GM12878 (cell line): ENCODE data around the gene SIGLEC14. TPM values are rescaled to one million over a fixed set of nuclear protein-coding genes. Genes with fewer than 3 reads are reported as not detected.

Source experiments
- BRCA1 ChIP-seq: IDR thresholded peaks from 2 replicates; pipeline ENCODE4 v1.6.1; 2011; ENCODE audit warnings: low read depth, low read length, improper control_type of control experiment
- E4F1 ChIP-seq: fragments of 450-650 bp; IDR thresholded peaks from 2 replicates; pipeline ENCODE4 v1.6.1; 2018; ENCODE audit warnings: borderline replicate concordance, mild to moderate bottlenecking; ENCODE audit not compliant: partially characterized antibody
- EED ChIP-seq: sonication (generic); IDR thresholded peaks from 2 replicates; pipeline ENCODE4 v1.6.1; 2016; ENCODE audit warnings: antibody characterized with exemption, low read depth
- GABPA ChIP-seq: IDR thresholded peaks from 2 replicates; pipeline ENCODE4 v1.6.1; 2014; ENCODE audit warnings: antibody characterized with exemption, low read depth, mild to moderate bottlenecking, inconsistent platforms
- HDAC2 ChIP-seq: fragments of 200-600 bp; sonication (generic); IDR thresholded peaks from 2 replicates; pipeline ENCODE4 v1.6.1; 2017
- NKRF ChIP-seq: fragments of 450-650 bp; conservative IDR thresholded peaks from 2 replicates; pipeline ENCODE4 v1.6.1; 2017; ENCODE audit warnings: mild to moderate bottlenecking, moderate library complexity
- PAX8 ChIP-seq: fragments of 450-650 bp; IDR thresholded peaks from 2 replicates; pipeline ENCODE4 v1.6.1; 2017; ENCODE audit warnings: mild to moderate bottlenecking, moderate library complexity
- RAD21 ChIP-seq: IDR thresholded peaks from 2 replicates; pipeline ENCODE4 v1.6.1; 2011; ENCODE audit warnings: mild to moderate bottlenecking, low read depth, low read length, moderate library complexity; ENCODE audit not compliant: insufficient read depth
- RCOR1 ChIP-seq: conservative IDR thresholded peaks from 2 replicates; pipeline ENCODE4 v1.6.1; 2012; ENCODE audit warnings: low read depth, low read length, improper control_type of control experiment
- SPI1 ChIP-seq: IDR thresholded peaks from 2 replicates; pipeline ENCODE4 v1.6.1; 2011; ENCODE audit warnings: low read depth, mild to moderate bottlenecking, low read length, moderate library complexity, borderline replicate concordance; ENCODE audit not compliant: insufficient read depth
- ZNF24 ChIP-seq: fragments of 450-650 bp; IDR thresholded peaks from 2 replicates; pipeline ENCODE4 v1.6.1; 2017; ENCODE audit warnings: antibody characterized with exemption, mild to moderate bottlenecking
- ZZZ3 ChIP-seq: IDR thresholded peaks from 2 replicates; pipeline ENCODE4 v1.6.1; 2011; ENCODE audit warnings: low read depth; ENCODE audit not compliant: control insufficient read depth, insufficient read length
- polyA plus RNA-seq, 11 experiments: library from polyadenylated mRNA; depleted of rRNA in 4 of 11; unstranded in 6 of 11; stranded (reverse) in 5 of 11; fragments of >200 nt; fragmentation: Nextera tagmentation in 4 of 11; fragmentation: Illumina TruSeq in 1 of 11; extraction: Ambion mirVana in 4 of 11; extraction: Trizol in 1 of 11; gene quantifications; 1 replicate in 1 of 11; 2 replicates in 10 of 11; pipeline versions ENCODE4 v1.2.1 to v1.2.3, GENCODE V29; 2011 to 2016; ENCODE audit warnings: inconsistent platforms in 2 of 11, missing spikeins in 2 of 11, low read depth in 1 of 11
- total RNA-seq, 4 experiments: library from RNA; depleted of rRNA in 3 of 4; stranded (reverse); fragments of >200 nt in 3 of 4; fragmentation: Illumina TruSeq in 1 of 4; extraction: Trizol in 1 of 4; gene quantifications; 2 replicates each; pipeline versions ENCODE4 v1.2.1 to v1.2.3, GENCODE V29; 2013 to 2021
- TF ChIP-seq, protein P1 (sequence below): fragments of 450-650 bp; IDR thresholded peaks from 2 replicates; pipeline ENCODE4 v1.6.1; 2016; ENCODE audit warnings: mild to moderate bottlenecking, moderate library complexity, borderline replicate concordance
- TF ChIP-seq, protein P2 (sequence below): fragments of 450-650 bp; formaldehyde crosslinking; IDR thresholded peaks from 2 replicates; pipeline ENCODE4 v1.5.0; 2022; ENCODE audit warnings: mild to moderate bottlenecking, missing genetic modification characterization
- TF ChIP-seq, protein P3 (sequence below), 3 experiments: IDR thresholded peaks in 2 of 3; conservative IDR thresholded peaks in 1 of 3; 2 replicates each; pipeline ENCODE4 v1.5.1; 2011; ENCODE audit warnings: low read depth in 3 of 3, low read length in 3 of 3, mild to moderate bottlenecking in 3 of 3, control low read depth in 2 of 3, moderate library complexity in 2 of 3, inconsistent platforms in 1 of 3, mixed read lengths in 1 of 3; ENCODE audit not compliant: control insufficient read depth in 2 of 3, insufficient read depth in 1 of 3; ENCODE audit errors: extremely low read depth in 1 of 3

SIGLEC14 gene
- total and polyA plus RNA-seq, 10 of the 15 experiments (the other 5 are each of a cell fraction or from before 2014, with no cell fraction given): 0.57 to 8.4 (median 4.6) TPM

GRCh38 chr19:51602189-51602854 lies 44.3 kb downstream of the SIGLEC14 start (continued):
- TF ChIP-seq NKRF (no peak), SPI1 (no peak), HDAC2 (no peak), BRCA1 (no peak), ZZZ3 (no peak), RAD21 (peak; percentile 46), EED (peak; percentile 59; the same call in 1 of the 2 replicates), RCOR1 (no peak), ZNF24 (no peak), E4F1 (no peak), PAX8 (no peak), GABPA (no peak)
- TF ChIP-seq, protein P1, sequence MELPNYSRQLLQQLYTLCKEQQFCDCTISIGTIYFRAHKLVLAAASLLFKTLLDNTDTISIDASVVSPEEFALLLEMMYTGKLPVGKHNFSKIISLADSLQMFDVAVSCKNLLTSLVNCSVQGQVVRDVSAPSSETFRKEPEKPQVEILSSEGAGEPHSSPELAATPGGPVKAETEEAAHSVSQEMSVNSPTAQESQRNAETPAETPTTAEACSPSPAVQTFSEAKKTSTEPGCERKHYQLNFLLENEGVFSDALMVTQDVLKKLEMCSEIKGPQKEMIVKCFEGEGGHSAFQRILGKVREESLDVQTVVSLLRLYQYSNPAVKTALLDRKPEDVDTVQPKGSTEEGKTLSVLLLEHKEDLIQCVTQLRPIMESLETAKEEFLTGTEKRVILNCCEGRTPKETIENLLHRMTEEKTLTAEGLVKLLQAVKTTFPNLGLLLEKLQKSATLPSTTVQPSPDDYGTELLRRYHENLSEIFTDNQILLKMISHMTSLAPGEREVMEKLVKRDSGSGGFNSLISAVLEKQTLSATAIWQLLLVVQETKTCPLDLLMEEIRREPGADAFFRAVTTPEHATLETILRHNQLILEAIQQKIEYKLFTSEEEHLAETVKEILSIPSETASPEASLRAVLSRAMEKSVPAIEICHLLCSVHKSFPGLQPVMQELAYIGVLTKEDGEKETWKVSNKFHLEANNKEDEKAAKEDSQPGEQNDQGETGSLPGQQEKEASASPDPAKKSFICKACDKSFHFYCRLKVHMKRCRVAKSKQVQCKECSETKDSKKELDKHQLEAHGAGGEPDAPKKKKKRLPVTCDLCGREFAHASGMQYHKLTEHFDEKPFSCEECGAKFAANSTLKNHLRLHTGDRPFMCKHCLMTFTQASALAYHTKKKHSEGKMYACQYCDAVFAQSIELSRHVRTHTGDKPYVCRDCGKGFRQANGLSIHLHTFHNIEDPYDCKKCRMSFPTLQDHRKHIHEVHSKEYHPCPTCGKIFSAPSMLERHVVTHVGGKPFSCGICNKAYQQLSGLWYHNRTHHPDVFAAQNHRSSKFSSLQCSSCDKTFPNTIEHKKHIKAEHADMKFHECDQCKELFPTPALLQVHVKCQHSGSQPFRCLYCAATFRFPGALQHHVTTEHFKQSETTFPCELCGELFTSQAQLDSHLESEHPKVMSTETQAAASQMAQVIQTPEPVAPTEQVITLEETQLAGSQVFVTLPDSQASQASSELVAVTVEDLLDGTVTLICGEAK: no peak
- TF ChIP-seq, protein P2, sequence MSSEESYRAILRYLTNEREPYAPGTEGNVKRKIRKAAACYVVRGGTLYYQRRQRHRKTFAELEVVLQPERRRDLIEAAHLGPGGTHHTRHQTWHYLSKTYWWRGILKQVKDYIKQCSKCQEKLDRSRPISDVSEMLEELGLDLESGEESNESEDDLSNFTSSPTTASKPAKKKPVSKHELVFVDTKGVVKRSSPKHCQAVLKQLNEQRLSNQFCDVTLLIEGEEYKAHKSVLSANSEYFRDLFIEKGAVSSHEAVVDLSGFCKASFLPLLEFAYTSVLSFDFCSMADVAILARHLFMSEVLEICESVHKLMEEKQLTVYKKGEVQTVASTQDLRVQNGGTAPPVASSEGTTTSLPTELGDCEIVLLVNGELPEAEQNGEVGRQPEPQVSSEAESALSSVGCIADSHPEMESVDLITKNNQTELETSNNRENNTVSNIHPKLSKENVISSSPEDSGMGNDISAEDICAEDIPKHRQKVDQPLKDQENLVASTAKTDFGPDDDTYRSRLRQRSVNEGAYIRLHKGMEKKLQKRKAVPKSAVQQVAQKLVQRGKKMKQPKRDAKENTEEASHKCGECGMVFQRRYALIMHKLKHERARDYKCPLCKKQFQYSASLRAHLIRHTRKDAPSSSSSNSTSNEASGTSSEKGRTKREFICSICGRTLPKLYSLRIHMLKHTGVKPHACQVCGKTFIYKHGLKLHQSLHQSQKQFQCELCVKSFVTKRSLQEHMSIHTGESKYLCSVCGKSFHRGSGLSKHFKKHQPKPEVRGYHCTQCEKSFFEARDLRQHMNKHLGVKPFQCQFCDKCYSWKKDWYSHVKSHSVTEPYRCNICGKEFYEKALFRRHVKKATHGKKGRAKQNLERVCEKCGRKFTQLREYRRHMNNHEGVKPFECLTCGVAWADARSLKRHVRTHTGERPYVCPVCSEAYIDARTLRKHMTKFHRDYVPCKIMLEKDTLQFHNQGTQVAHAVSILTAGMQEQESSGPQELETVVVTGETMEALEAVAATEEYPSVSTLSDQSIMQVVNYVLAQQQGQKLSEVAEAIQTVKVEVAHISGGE (CRISPR knock-in tag): no peak
- TF ChIP-seq, protein P3, sequence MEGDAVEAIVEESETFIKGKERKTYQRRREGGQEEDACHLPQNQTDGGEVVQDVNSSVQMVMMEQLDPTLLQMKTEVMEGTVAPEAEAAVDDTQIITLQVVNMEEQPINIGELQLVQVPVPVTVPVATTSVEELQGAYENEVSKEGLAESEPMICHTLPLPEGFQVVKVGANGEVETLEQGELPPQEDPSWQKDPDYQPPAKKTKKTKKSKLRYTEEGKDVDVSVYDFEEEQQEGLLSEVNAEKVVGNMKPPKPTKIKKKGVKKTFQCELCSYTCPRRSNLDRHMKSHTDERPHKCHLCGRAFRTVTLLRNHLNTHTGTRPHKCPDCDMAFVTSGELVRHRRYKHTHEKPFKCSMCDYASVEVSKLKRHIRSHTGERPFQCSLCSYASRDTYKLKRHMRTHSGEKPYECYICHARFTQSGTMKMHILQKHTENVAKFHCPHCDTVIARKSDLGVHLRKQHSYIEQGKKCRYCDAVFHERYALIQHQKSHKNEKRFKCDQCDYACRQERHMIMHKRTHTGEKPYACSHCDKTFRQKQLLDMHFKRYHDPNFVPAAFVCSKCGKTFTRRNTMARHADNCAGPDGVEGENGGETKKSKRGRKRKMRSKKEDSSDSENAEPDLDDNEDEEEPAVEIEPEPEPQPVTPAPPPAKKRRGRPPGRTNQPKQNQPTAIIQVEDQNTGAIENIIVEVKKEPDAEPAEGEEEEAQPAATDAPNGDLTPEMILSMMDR (IDR thresholded peaks at IDR 0.05 in 2 of 3, conservative IDR thresholded peaks at IDR 0.05 in 1 of 3; ENCODE audit: control insufficient read depth in 2 of 3, extremely low read depth in 1 of 3, insufficient read depth in 1 of 3, low read depth in 3 of 3, low read length in 3 of 3): peak in 2 of 3 experiments; percentile 17 to 20; a peak in 2 of 6 replicates
